Smooth muscle cell (in vitro differentiated cells): ENCODE measurements around the gene RPS16. TPM values are rescaled to one million over a fixed set of nuclear protein-coding genes. Genes with fewer than 3 reads are reported as not detected.

Experiments
- DNase-seq: peaks from one replicate; lab custom pipeline; 2025; ENCODE audit not compliant: unreplicated experiment; lab: John Stamatoyannopoulos, UW
- H2AFZ ChIP-seq: fragments of 200-600 bp; sonication (generic); 2 replicates; pipeline ENCODE4 v1.6.0; 2016; ENCODE audit warnings: antibody characterized with exemption, low read depth, mild to moderate bottlenecking
- H3F3A ChIP-seq: fragments of 200-600 bp; sonication (generic); 2 replicates; pipeline ENCODE4 v1.6.0; 2017; ENCODE audit warnings: antibody characterized with exemption, low read depth
- H3K27ac ChIP-seq: fragments of 200-600 bp; sonication (generic); 2 replicates; pipeline ENCODE4 v1.5.1; 2016; ENCODE audit warnings: low read depth, mild to moderate bottlenecking
- H3K27me3 ChIP-seq: fragments of 200-600 bp; sonication (generic); 2 replicates; pipeline ENCODE4 v1.6.1; 2016; ENCODE audit warnings: low read depth, mild to moderate bottlenecking
- H3K36me3 ChIP-seq: fragments of 200-600 bp; sonication (generic); 2 replicates; pipeline ENCODE4 v1.5.1; 2016; ENCODE audit warnings: low read depth
- H3K4me1 ChIP-seq: fragments of 200-600 bp; sonication (generic); 2 replicates; pipeline ENCODE4 v1.5.1; 2016; ENCODE audit warnings: low read depth
- H3K4me2 ChIP-seq: fragments of 200-600 bp; sonication (generic); 2 replicates; pipeline ENCODE4 v1.6.0; 2016; ENCODE audit warnings: mild to moderate bottlenecking
- H3K4me3 ChIP-seq: fragments of 200-600 bp; sonication (generic); 2 replicates; pipeline ENCODE4 v1.5.1; 2016; ENCODE audit warnings: mild to moderate bottlenecking
- H3K79me2 ChIP-seq: fragments of 200-600 bp; sonication (generic); 2 replicates; pipeline ENCODE4 v1.6.0; 2016; ENCODE audit warnings: low read depth, mild to moderate bottlenecking
- H3K9ac ChIP-seq: fragments of 200-600 bp; sonication (generic); 2 replicates; pipeline ENCODE4 v1.6.0; 2016; ENCODE audit warnings: low read depth
- H3K9me3 ChIP-seq: fragments of 200-600 bp; sonication (generic); replicated peaks from 2 replicates; pipeline ENCODE4 v1.5.1; 2016; ENCODE audit warnings: low read depth
- H4K20me1 ChIP-seq: fragments of 200-600 bp; sonication (generic); 2 replicates; pipeline ENCODE4 v1.6.0; 2016; ENCODE audit warnings: low read depth
- WGBS: methylation state at CpG from one replicate; pipeline ENCODE4 v1.1.7; 2016; ENCODE audit warnings: low lambda C conversion rate; 5-methylcytosine and 5-hydroxymethylcytosine counted together
- polyA plus RNA-seq: library from polyadenylated mRNA; unstranded; fragments of >200 nt; fragmentation: Nextera tagmentation; extraction: Ambion mirVana; gene quantifications from 2 replicates; pipeline ENCODE4 v1.2.1, GENCODE V29; 2016
- total RNA-seq: library from RNA; depleted of rRNA; stranded (reverse); fragments of >200 nt; gene quantifications from 2 replicates; pipeline ENCODE4 v1.2.3, GENCODE V29; 2014
- TF ChIP-seq, protein P1 (sequence below): fragments of 200-600 bp; sonication (generic); IDR thresholded peaks from 2 replicates; pipeline ENCODE4 v1.5.1; 2017; ENCODE audit warnings: borderline replicate concordance, mild to moderate bottlenecking, antibody characterized with exemption; ENCODE audit not compliant: insufficient read depth, poor library complexity, severe bottlenecking

The RPS16 gene
- total and polyA plus RNA-seq, 2 experiments from 2014 or later: 97.1 to 539 TPM

DNA sequence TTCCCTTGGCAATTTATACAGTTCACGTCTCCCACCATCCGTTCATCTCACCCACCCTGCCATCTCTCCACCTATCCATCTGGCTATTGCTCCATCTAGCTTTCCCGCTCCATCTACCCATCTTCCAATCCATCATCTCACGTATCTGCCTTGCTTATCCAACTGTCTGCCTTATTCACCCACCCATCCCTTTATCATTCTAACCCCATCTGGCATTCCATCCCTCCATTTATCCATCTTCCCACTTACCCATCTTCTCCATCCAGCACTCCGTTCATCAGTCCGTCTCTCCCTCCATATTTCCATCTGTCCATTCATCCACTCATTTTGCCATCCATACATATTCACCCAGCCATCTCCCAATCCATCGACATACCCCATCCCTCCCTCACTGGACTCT lies 10.0 kb downstream of the RPS16 start:
- no peaks in the 10 kb centered on the region for H3K36me3 ChIP-seq
- H3K79me2 ChIP-seq: no peaks in the 10 kb centered on the region
- TF ChIP-seq, protein P1, sequence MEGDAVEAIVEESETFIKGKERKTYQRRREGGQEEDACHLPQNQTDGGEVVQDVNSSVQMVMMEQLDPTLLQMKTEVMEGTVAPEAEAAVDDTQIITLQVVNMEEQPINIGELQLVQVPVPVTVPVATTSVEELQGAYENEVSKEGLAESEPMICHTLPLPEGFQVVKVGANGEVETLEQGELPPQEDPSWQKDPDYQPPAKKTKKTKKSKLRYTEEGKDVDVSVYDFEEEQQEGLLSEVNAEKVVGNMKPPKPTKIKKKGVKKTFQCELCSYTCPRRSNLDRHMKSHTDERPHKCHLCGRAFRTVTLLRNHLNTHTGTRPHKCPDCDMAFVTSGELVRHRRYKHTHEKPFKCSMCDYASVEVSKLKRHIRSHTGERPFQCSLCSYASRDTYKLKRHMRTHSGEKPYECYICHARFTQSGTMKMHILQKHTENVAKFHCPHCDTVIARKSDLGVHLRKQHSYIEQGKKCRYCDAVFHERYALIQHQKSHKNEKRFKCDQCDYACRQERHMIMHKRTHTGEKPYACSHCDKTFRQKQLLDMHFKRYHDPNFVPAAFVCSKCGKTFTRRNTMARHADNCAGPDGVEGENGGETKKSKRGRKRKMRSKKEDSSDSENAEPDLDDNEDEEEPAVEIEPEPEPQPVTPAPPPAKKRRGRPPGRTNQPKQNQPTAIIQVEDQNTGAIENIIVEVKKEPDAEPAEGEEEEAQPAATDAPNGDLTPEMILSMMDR: no peak
- H3K27ac ChIP-seq: peak overlapping the region; percentile 24
- no peak overlapping the region for H3K9ac ChIP-seq
- H2AFZ ChIP-seq: no peak overlapping the region
- H3K4me1 ChIP-seq: peaks cover 12% of the 10 kb centered on the region
- H3K27me3 ChIP-seq: no peaks in the 10 kb centered on the region
- no peak overlapping the region for H3K4me2 ChIP-seq
- H3K9me3 ChIP-seq: no peaks in the 10 kb centered on the region
- DNase-seq: no peak
- 96% methylated on average over 7 of the region's 7 CpGs for WGBS
- H4K20me1 ChIP-seq: no peaks in the 10 kb centered on the region
- H3K4me3 ChIP-seq: no peak overlapping the region
- peaks cover 40% of the 10 kb centered on the region for H3F3A ChIP-seq

GRCh38 chr19:39424934-39425333 lies 10.8 kb downstream of the RPS16 start:
- Histone ChIP-seq H3K79me2 (no peaks in the 10 kb centered on the region), H3K9me3 (no peaks in the 10 kb centered on the region), H3K4me2 (no peak overlapping the region), H3K9ac (no peak overlapping the region), H3F3A (peaks cover 40% of the 10 kb centered on the region), H3K4me3 (no peak overlapping the region), H3K4me1 (peaks cover 12% of the 10 kb centered on the region), H2AFZ (no peak overlapping the region), H3K27me3 (no peaks in the 10 kb centered on the region), H4K20me1 (no peaks in the 10 kb centered on the region), H3K27ac (no peak overlapping the region), H3K36me3 (no peaks in the 10 kb centered on the region)
- no peak for DNase-seq
- TF ChIP-seq, protein P1: no peak
- WGBS: 74% methylated on average over 3 of the region's 16 CpGs

DNA sequence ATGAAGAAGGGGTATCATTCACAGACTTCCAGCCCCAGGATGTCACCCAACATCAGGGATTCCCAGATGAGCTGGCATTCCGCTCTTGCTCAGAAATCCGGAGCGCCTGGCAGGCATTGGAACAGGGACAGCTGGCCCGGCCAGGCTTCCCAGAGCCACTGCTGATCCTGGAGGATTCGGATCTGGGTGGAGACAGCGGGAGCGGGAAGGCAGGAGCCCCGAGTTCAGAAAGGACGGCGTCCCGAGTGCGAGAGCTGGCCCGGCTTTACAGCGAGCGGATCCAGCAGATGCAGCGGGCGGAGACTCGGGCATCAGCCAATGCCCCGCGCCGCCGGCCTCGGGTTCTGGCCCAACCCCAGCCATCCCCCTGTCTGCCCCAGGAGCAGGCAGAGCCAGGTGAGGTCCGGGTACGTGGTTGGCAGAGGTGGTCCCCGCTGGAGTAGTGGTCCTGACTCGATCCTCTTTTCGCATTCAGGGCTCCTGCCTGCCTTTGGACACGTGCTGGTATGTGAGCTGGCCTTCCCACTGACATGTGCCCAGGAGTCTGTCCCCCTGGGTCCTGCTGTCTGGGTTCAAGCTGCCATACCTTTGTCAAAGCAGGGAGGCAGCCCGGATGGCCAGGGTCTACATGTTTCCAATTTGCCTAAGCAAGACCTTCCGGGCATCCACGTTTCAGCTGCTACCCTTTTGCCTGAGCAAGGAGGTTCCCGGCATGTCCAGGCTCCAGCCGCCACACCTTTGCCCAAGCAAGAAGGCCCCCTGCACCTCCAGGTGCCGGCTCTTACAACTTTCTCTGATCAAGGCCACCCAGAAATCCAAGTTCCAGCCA lies 12.3 kb downstream of the RPS16 start:
- Histone ChIP-seq H3F3A (peaks cover 32% of the 10 kb centered on the region), H3K9ac (no peak overlapping the region), H2AFZ (no peak overlapping the region), H3K36me3 (no peaks in the 10 kb centered on the region), H3K79me2 (peaks cover 10% of the 10 kb centered on the region), H3K4me2 (no peak overlapping the region), H3K4me1 (peaks cover 3% of the 10 kb centered on the region), H3K27ac (no peak overlapping the region), H3K27me3 (no peaks in the 10 kb centered on the region), H3K4me3 (no peak overlapping the region), H3K9me3 (no peaks in the 10 kb centered on the region), H4K20me1 (no peaks in the 10 kb centered on the region)
- WGBS: 97% methylated on average over 28 of the region's 35 CpGs
- TF ChIP-seq, protein P1: no peak
- no peak for DNase-seq

DNA sequence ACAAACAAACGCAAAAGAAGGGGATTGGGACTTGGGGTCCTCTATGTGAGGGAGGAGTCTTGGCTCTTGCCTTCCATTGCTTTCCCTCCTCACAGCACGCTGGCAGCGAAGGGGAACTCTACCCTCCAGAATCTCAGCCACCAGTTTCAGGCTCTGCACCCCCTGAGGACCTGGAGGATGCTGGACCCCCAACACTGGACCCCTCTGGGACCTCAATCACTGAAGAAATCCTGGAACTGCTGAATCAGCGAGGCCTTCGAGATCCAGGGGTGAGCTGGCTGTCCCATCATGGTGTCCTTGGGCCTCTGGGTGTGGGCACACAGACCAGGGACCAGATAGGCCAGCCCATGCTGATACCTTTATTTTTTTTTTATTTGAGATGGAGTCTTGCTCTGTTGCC lies 13.7 kb downstream of the RPS16 start:
- DNase-seq: no peak
- H3K4me2 ChIP-seq: no peak overlapping the region
- H2AFZ ChIP-seq: no peak overlapping the region
- no peaks in the 10 kb centered on the region for H3K36me3 ChIP-seq
- H3K9me3 ChIP-seq: no peaks in the 10 kb centered on the region
- peaks cover under 1% of the 10 kb centered on the region for H4K20me1 ChIP-seq
- no peak overlapping the region for H3K9ac ChIP-seq
- TF ChIP-seq, protein P1: no peak
- H3K27me3 ChIP-seq: no peaks in the 10 kb centered on the region
- H3K4me3 ChIP-seq: no peak overlapping the region
- H3K27ac ChIP-seq: no peak overlapping the region
- H3K4me1 ChIP-seq: no peaks in the 10 kb centered on the region
- 97% methylated on average over 5 of the region's 5 CpGs for WGBS
- peaks cover 18% of the 10 kb centered on the region for H3F3A ChIP-seq
- H3K79me2 ChIP-seq: peaks cover 12% of the 10 kb centered on the region
